BLaER1 treated with 17β-estradiol and CSF1 and Interleukin-3, amounts not matched to agents 10 nM and 100 nM (cell line): ENCODE data around the gene OBI1.
A peak's percentile ranks its signal among the peaks of the same experiment; 100 is the strongest.

Experiments used
- H3K27ac ChIP-seq, 11 experiments: shearing (Covaris generic); formaldehyde crosslinking; 2 replicates each; pipeline ENCODE4 v1.8.1; 2022
- H3K27me3 ChIP-seq, 11 experiments: shearing (Covaris generic); formaldehyde crosslinking; 2 replicates each; pipeline ENCODE4 v1.8.1; 2022
- H3K36me3 ChIP-seq, 11 experiments: shearing (Covaris generic); formaldehyde crosslinking; 2 replicates each; pipeline ENCODE4 v1.8.1; 2022
- H3K4me1 ChIP-seq, 10 experiments: shearing (Covaris generic); formaldehyde crosslinking; 2 replicates each; pipeline ENCODE4 v1.8.1; 2022
- H3K4me2 ChIP-seq, 11 experiments: shearing (Covaris generic); formaldehyde crosslinking; 2 replicates each; pipeline ENCODE4 v1.8.1; 2022
- H3K4me3 ChIP-seq, 10 experiments: shearing (Covaris generic); formaldehyde crosslinking; 2 replicates each; pipeline ENCODE4 v1.8.1; 2022
- H3K9ac ChIP-seq, 11 experiments: shearing (Covaris generic); formaldehyde crosslinking; 2 replicates each; pipeline ENCODE4 v1.8.1; 2022
- H3K9me3 ChIP-seq, 11 experiments: shearing (Covaris generic); formaldehyde crosslinking; replicated peaks in 1 of 11; 2 replicates each; pipeline ENCODE4 v1.8.1; 2022
- H4K20me1 ChIP-seq, 11 experiments: shearing (Covaris generic); formaldehyde crosslinking; 2 replicates each; pipeline ENCODE4 v1.8.1; 2022
- Cebpa-rat ChIP-seq, 11 experiments: shearing (Covaris generic); IDR thresholded peaks; 2 replicates each; pipeline ENCODE4 v1.8.1; 2022

Gene OBI1

GRCh38 chr13:78602561-78603239, 56.3 kb downstream of the OBI1 start:
- Histone ChIP-seq H3K27ac (no peak overlapping the region), H4K20me1 (peaks cover 0 to 92% (median 59%) of the 10 kb centered on the region in 11 experiments; a peak in 18 of 22 replicates), H3K4me3 (peak overlapping the region; percentile 49 to 69 (median 58)), H3K9ac (peak overlapping the region in 6 of 11 experiments; percentile 15 to 41 (median 25); a peak in 5 of 22 replicates), H3K4me2 (peak overlapping the region; percentile 77 to 93 (median 88)), H3K9me3 (peaks cover 9 to 23% (median 11%) of the 10 kb centered on the region in 11 experiments; a peak in 19 of 22 replicates), H3K36me3 (no peaks in the 10 kb centered on the region), H3K4me1 (peaks cover 23 to 29% (median 25%) of the 10 kb centered on the region in 10 experiments; a peak in 19 of 20 replicates), H3K27me3 (peaks cover 100% of the 10 kb centered on the region in 11 experiments)
- no peak for TF ChIP-seq Cebpa-rat (IDR thresholded peaks at IDR 0.05)

- no peaks in the 10 kb centered on the region for H3K36me3 ChIP-seq
- H3K4me1 ChIP-seq: peaks cover 23 to 29% (median 25%) of the 10 kb centered on the region in 10 experiments; a peak in 19 of 20 replicates
- H3K27me3 ChIP-seq: peaks cover 100% of the 10 kb centered on the region in 11 experiments
- peak overlapping the region; percentile 78 to 93 (median 88) for H3K4me2 ChIP-seq
- peak overlapping the region; percentile 49 to 69 (median 58); a peak in 19 of 20 replicates for H3K4me3 ChIP-seq
- H3K9ac ChIP-seq: no peak overlapping the region; a peak in 3 of 22 replicates
- H3K9me3 ChIP-seq: peaks cover 4 to 23% (median 9%) of the 10 kb centered on the region in 11 experiments; a peak in 19 of 22 replicates
- H3K27ac ChIP-seq: no peak overlapping the region
- TF ChIP-seq Cebpa-rat (IDR thresholded peaks at IDR 0.05): no peak
- H4K20me1 ChIP-seq: peaks cover 0 to 93% (median 54%) of the 10 kb centered on the region in 11 experiments; a peak in 18 of 22 replicates
Observed at GRCh38 chr13:78601874-78602560, 56.9 kb downstream of the OBI1 start.

- Histone ChIP-seq H3K4me1 (peaks cover 23 to 29% (median 25%) of the 10 kb centered on the region in 10 experiments; a peak in 19 of 20 replicates), H3K4me2 (peak overlapping the region; percentile 77 to 93 (median 85)), H3K9ac (no peak overlapping the region), H3K4me3 (peak overlapping the region; percentile 28 to 69 (median 50); a peak in 19 of 20 replicates), H3K27me3 (peaks cover 100% of the 10 kb centered on the region in 11 experiments), H3K27ac (no peak overlapping the region), H3K9me3 (peaks cover 0 to 23% (median 13%) of the 10 kb centered on the region in 11 experiments; a peak in 16 of 22 replicates), H4K20me1 (peaks cover 0 to 93% (median 59%) of the 10 kb centered on the region in 11 experiments; a peak in 18 of 22 replicates), H3K36me3 (no peaks in the 10 kb centered on the region)
- no peak for TF ChIP-seq Cebpa-rat (IDR thresholded peaks at IDR 0.05)
Observed at GRCh38 chr13:78601124-78601873, 57.7 kb downstream of the OBI1 start.

DNA sequence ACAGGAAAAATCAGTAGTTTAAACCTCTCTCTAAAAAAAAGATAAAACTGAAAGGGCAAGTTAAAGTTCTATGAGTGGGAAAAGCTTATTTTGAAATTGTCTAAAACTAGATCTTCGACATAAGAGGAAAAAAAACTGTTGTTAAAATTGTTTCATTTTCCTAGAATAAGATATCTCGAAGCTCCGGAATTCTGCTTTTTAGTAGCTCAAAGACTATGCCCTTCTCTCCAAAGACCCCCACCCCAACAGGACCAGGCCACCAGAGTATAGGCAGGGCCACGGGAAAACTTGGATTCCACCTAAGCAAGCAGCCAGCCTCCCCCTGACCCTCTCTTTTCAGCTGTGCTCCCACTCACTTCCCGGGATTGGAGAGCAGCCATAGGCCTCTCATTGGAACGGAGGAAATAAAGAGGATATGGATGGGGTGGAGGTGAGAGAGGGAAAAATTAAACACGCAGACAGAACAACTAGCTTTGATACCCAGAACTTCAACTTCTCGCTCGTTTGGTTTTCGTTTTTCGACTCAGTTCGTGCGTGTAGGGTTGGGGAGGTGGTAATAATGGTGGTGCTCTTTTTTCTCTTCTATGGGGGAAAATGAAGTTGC, 58.6 kb downstream of the OBI1 start:
- H3K9ac ChIP-seq: no peak overlapping the region
- no peak overlapping the region for H3K4me3 ChIP-seq
- TF ChIP-seq Cebpa-rat (IDR thresholded peaks at IDR 0.05): no peak
- peaks cover 0 to 96% (median 67%) of the 10 kb centered on the region in 11 experiments; a peak in 18 of 22 replicates for H4K20me1 ChIP-seq
- peaks cover 100% of the 10 kb centered on the region in 11 experiments for H3K27me3 ChIP-seq
- H3K36me3 ChIP-seq: no peaks in the 10 kb centered on the region
- H3K4me1 ChIP-seq: peaks cover 23 to 29% (median 25%) of the 10 kb centered on the region in 10 experiments; a peak in 19 of 20 replicates
- H3K4me2 ChIP-seq: peak overlapping the region in 2 of 11 experiments; percentile 6 to 26; a peak in 1 of 22 replicates
- peaks cover 4 to 26% (median 19%) of the 10 kb centered on the region in 11 experiments; a peak in 17 of 22 replicates for H3K9me3 ChIP-seq
- no peak overlapping the region for H3K27ac ChIP-seq

- Histone ChIP-seq H3K4me2 (peak overlapping the region in 2 of 11 experiments; percentile 6 to 26; a peak in 1 of 22 replicates), H3K27ac (no peak overlapping the region), H3K27me3 (peaks cover 100% of the 10 kb centered on the region in 11 experiments), H3K9me3 (peaks cover 4 to 29% (median 19%) of the 10 kb centered on the region in 11 experiments; a peak in 17 of 22 replicates), H3K4me3 (no peak overlapping the region), H3K9ac (no peak overlapping the region), H3K4me1 (peaks cover 23 to 29% (median 25%) of the 10 kb centered on the region in 10 experiments; a peak in 19 of 20 replicates), H3K36me3 (no peaks in the 10 kb centered on the region), H4K20me1 (peaks cover 0 to 96% (median 68%) of the 10 kb centered on the region in 11 experiments; a peak in 18 of 22 replicates)
- no peak for TF ChIP-seq Cebpa-rat (IDR thresholded peaks at IDR 0.05)
Observed at GRCh38 chr13:78599645-78600279, 59.2 kb downstream of the OBI1 start.

DNA sequence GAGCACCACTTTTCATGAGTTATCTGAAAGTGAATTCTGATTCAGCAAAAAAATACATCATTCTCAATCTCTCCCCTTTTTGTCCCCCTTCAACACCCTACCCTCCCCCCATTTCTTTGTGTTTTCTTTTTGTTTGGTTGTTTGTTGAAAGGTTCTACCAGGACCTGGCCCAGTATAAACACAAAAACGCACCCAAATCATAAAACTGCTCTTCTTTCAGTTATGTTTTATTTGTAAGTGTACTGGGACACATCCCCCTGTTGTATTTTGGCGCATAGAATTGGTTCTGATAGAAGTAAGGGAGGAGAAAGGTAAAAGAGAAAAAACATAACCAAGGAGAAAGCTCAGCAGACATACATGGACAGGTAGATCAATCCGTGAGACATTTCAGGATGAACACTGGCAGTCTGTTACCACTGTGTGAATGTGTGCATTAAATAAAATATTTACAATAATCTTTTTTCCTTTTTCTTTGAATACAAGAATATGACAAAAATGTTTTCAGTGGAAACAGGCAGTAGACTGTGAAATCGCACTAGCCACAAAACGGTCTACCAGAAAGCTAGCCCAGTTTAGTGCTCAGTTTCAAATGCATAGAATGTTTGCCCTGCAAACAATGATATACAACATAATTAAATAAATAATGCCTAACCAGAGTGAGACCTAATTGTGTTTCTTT, 59.9 kb downstream of the OBI1 start:
- H3K4me2 ChIP-seq: no peak overlapping the region
- peaks cover 100% of the 10 kb centered on the region in 11 experiments for H3K27me3 ChIP-seq
- no peaks in the 10 kb centered on the region for H3K36me3 ChIP-seq
- peaks cover 0 to 96% (median 64%) of the 10 kb centered on the region in 11 experiments; a peak in 18 of 22 replicates for H4K20me1 ChIP-seq
- no peak overlapping the region for H3K9ac ChIP-seq
- H3K4me1 ChIP-seq: peaks cover 23 to 29% (median 25%) of the 10 kb centered on the region in 10 experiments; a peak in 19 of 20 replicates
- peaks cover 4 to 29% (median 19%) of the 10 kb centered on the region in 11 experiments; a peak in 17 of 22 replicates for H3K9me3 ChIP-seq
- no peak for TF ChIP-seq Cebpa-rat (IDR thresholded peaks at IDR 0.05)
- H3K27ac ChIP-seq: no peak overlapping the region
- no peak overlapping the region for H3K4me3 ChIP-seq

GRCh38 chr13:78598116-78598781, 60.7 kb downstream of the OBI1 start:
- H4K20me1 ChIP-seq: peaks cover 0 to 96% (median 62%) of the 10 kb centered on the region in 11 experiments; a peak in 17 of 22 replicates
- no peak overlapping the region for H3K4me3 ChIP-seq
- H3K27me3 ChIP-seq: peaks cover 100% of the 10 kb centered on the region in 11 experiments
- H3K4me2 ChIP-seq: no peak overlapping the region
- TF ChIP-seq Cebpa-rat (IDR thresholded peaks at IDR 0.05): no peak
- H3K36me3 ChIP-seq: no peaks in the 10 kb centered on the region
- no peak overlapping the region for H3K9ac ChIP-seq
- peaks cover 4 to 30% (median 19%) of the 10 kb centered on the region in 11 experiments; a peak in 17 of 22 replicates for H3K9me3 ChIP-seq
- no peak overlapping the region for H3K27ac ChIP-seq
- H3K4me1 ChIP-seq: peaks cover 16 to 22% (median 18%) of the 10 kb centered on the region in 10 experiments; a peak in 19 of 20 replicates
